H1 (cell line): Measurements from ENCODE around the gene PDE9A. TPM values are rescaled to one million over a fixed set of nuclear protein-coding genes. Genes with fewer than 3 reads are reported as not detected.

ENCODE experiments used
- CTCF ChIA-PET: fragments of 300-600 bp; sonication (Branson Sonifier 250); formaldehyde crosslinking; loops from one replicate; lab custom pipeline; 2021; ENCODE audit not compliant: partially characterized antibody; lab: Charles Lee
- POLR2A ChIA-PET: fragments of 300-600 bp; sonication (Branson Sonifier 250); formaldehyde crosslinking; loops from one replicate; lab custom pipeline; 2021; ENCODE audit warnings: inconsistent platforms; ENCODE audit not compliant: partially characterized antibody; lab: Charles Lee
- DNase-seq, 2 experiments: peaks; one replicate each; pipeline versions ENCODE4 v3.0.0 to v3.0.0-alpha.2; 2010 to 2022; ENCODE audit warnings: low spot score in 2 of 2, low read depth in 1 of 2, mixed read lengths in 1 of 2
- FAIRE-seq: peaks from 2 replicates; lab custom pipeline; 2011; peaks lifted over from hg19 to GRCh38; lab: Jason Lieb, UNC
- H2AFZ ChIP-seq: 2 replicates; pipeline ENCODE4 v1.8.1; 2012; ENCODE audit warnings: low read length, inconsistent platforms
- H2AK5ac ChIP-seq: 2 replicates; pipeline ENCODE4 v1.6.1; 2013; ENCODE audit warnings: low read depth, low read length
- H2BK120ac ChIP-seq: replicated peaks from 2 replicates; pipeline ENCODE3; 2013; ENCODE audit warnings: low read depth, low read length, inconsistent platforms
- H2BK12ac ChIP-seq: 2 replicates; pipeline ENCODE4 v1.6.1; 2013; ENCODE audit warnings: low read depth, low read length
- H2BK15ac ChIP-seq: 2 replicates; pipeline ENCODE4 v1.6.1; 2013; ENCODE audit warnings: low read length
- H2BK20ac ChIP-seq: 2 replicates; pipeline ENCODE4 v1.6.1; 2013; ENCODE audit warnings: low read length
- H2BK5ac ChIP-seq: 2 replicates; pipeline ENCODE4 v1.6.1; 2013; ENCODE audit warnings: low read depth, low read length
- H3K14ac ChIP-seq: 2 replicates; pipeline ENCODE4 v1.6.1; 2013; ENCODE audit warnings: inconsistent platforms; ENCODE audit not compliant: insufficient read length
- H3K18ac ChIP-seq: 2 replicates; pipeline ENCODE4 v1.6.1; 2013; ENCODE audit warnings: low read length; ENCODE audit errors: extremely low read depth
- H3K23ac ChIP-seq: 2 replicates; pipeline ENCODE4 v1.6.1; 2013; ENCODE audit warnings: inconsistent platforms; ENCODE audit not compliant: insufficient read length
- H3K23me2 ChIP-seq: 2 replicates; pipeline ENCODE4 v1.6.1; 2013; ENCODE audit warnings: low read depth, low read length
- H3K27ac ChIP-seq: 2 replicates; pipeline ENCODE4 v1.6.1; 2011; ENCODE audit warnings: low read depth, low read length, inconsistent platforms
- H3K27me3 ChIP-seq, 4 experiments: replicated peaks in 1 of 4; 1 replicate in 1 of 4; 2 replicates in 3 of 4; pipeline versions ENCODE4 v1.6.1 to v1.8.1; 2011 to 2013; ENCODE audit warnings: low read length in 3 of 4, mild to moderate bottlenecking in 3 of 4, inconsistent platforms in 2 of 4, mixed read lengths in 2 of 4, moderate library complexity in 1 of 4; ENCODE audit not compliant: control insufficient read depth in 3 of 4, insufficient read depth in 3 of 4; ENCODE audit errors: extremely low read depth in 1 of 4
- H3K36me3 ChIP-seq, 4 experiments: 2 replicates each; pipeline versions ENCODE4 v1.6.1 to v1.8.1; 2011 to 2013; ENCODE audit warnings: mild to moderate bottlenecking in 4 of 4, low read length in 3 of 4, moderate library complexity in 2 of 4, control low read depth in 1 of 4, inconsistent platforms in 1 of 4; ENCODE audit not compliant: insufficient read depth in 4 of 4, control insufficient read depth in 2 of 4
- H3K4ac ChIP-seq: replicated peaks from 2 replicates; pipeline ENCODE3; 2013; ENCODE audit warnings: low read length, low read depth, mixed read lengths, inconsistent platforms; ENCODE audit not compliant: insufficient read length
- H3K4me1 ChIP-seq, 4 experiments: replicated peaks in 1 of 4; 1 replicate in 1 of 4; 2 replicates in 3 of 4; pipeline versions ENCODE4 v1.6.1 to v1.8.1; 2011 to 2013; ENCODE audit warnings: low read length in 3 of 4, inconsistent platforms in 2 of 4, mixed read lengths in 1 of 4; ENCODE audit not compliant: insufficient read depth in 4 of 4, control insufficient read depth in 3 of 4
- H3K4me2 ChIP-seq, 2 experiments: 2 replicates each; pipeline versions ENCODE4 v1.6.1 to v1.8.1; 2011 to 2013; ENCODE audit warnings: low read depth in 2 of 2, low read length in 2 of 2, control low read depth in 1 of 2, inconsistent platforms in 1 of 2, mild to moderate bottlenecking in 1 of 2; ENCODE audit not compliant: insufficient read depth in 1 of 2
- H3K4me3 ChIP-seq, 4 experiments: fragments of 200-600, 300-600 bp in 1 of 4; sonication (generic), shearing (Covaris generic), sonication (Bioruptor Twin) in 1 of 4; 2 replicates each; pipeline versions ENCODE4 v1.5.1 to v1.8.1; 2011 to 2016; ENCODE audit warnings: low read length in 4 of 4, low read depth in 3 of 4, control low read depth in 2 of 4, inconsistent platforms in 2 of 4, mild to moderate bottlenecking in 2 of 4, mixed read lengths in 1 of 4, moderate library complexity in 1 of 4; ENCODE audit not compliant: insufficient read depth in 2 of 4; ENCODE audit errors: extremely low read depth in 1 of 4
- H3K56ac ChIP-seq: replicated peaks from 2 replicates; pipeline ENCODE3; 2013; ENCODE audit warnings: low read depth, mild to moderate bottlenecking, mixed read lengths, low read length, inconsistent platforms; ENCODE audit not compliant: insufficient read length
- H3K79me1 ChIP-seq: 2 replicates; pipeline ENCODE4 v1.6.1; 2013; ENCODE audit warnings: low read depth, low read length, control low read depth
- H3K79me2 ChIP-seq, 2 experiments: 2 replicates each; pipeline versions ENCODE4 v1.6.1 to v1.8.1; 2012 to 2013; ENCODE audit warnings: low read length in 2 of 2, mild to moderate bottlenecking in 2 of 2, inconsistent platforms in 1 of 2; ENCODE audit not compliant: insufficient read depth in 2 of 2, control insufficient read depth in 1 of 2
- H3K9ac ChIP-seq, 4 experiments: replicated peaks in 1 of 4; 1 replicate in 1 of 4; 2 replicates in 3 of 4; pipeline versions ENCODE4 v1.6.1 to v1.8.1; 2011 to 2013; ENCODE audit warnings: low read depth in 3 of 4, low read length in 3 of 4, control low read depth in 2 of 4, mild to moderate bottlenecking in 2 of 4, moderate library complexity in 2 of 4, inconsistent platforms in 1 of 4; ENCODE audit errors: extremely low read depth in 1 of 4
- H3K9me3 ChIP-seq, 2 experiments: 2 replicates each; pipeline versions ENCODE4 v1.6.1 to v1.8.1; 2012 to 2013; ENCODE audit warnings: mild to moderate bottlenecking in 2 of 2, moderate library complexity in 2 of 2, control low read depth in 1 of 2, inconsistent platforms in 1 of 2, low read depth in 1 of 2, low read length in 1 of 2, mixed read lengths in 1 of 2; ENCODE audit not compliant: insufficient read depth in 2 of 2
- H4K20me1 ChIP-seq, 2 experiments: replicated peaks in 1 of 2; 2 replicates each; pipeline versions ENCODE3 to v1.8.1; 2011 to 2013; ENCODE audit warnings: inconsistent platforms in 2 of 2, low read length in 2 of 2, mild to moderate bottlenecking in 1 of 2; ENCODE audit not compliant: insufficient read depth in 2 of 2, control insufficient read depth in 1 of 2
- H4K5ac ChIP-seq: 2 replicates; pipeline ENCODE4 v1.6.1; 2013; ENCODE audit warnings: low read length, low read depth, mixed read lengths, inconsistent platforms; ENCODE audit not compliant: insufficient read length
- H4K8ac ChIP-seq: 2 replicates; pipeline ENCODE4 v1.8.0; 2013; ENCODE audit warnings: mild to moderate bottlenecking, moderate library complexity, low read length, inconsistent platforms; ENCODE audit not compliant: insufficient read depth; ENCODE audit errors: extremely low read depth
- H4K91ac ChIP-seq: replicated peaks from 2 replicates; pipeline ENCODE3; 2013; ENCODE audit warnings: low read length, mixed read lengths, inconsistent platforms; ENCODE audit not compliant: insufficient read length
- BACH1 ChIP-seq: IDR thresholded peaks from 2 replicates; pipeline ENCODE4 v1.6.1; 2012; ENCODE audit warnings: low read length, improper control_type of control experiment
- BRCA1 ChIP-seq: IDR thresholded peaks from 2 replicates; pipeline ENCODE4 v1.6.1; 2012; ENCODE audit warnings: low read depth, low read length, improper control_type of control experiment
- GABPA ChIP-seq: IDR thresholded peaks from 2 replicates; pipeline ENCODE4 v1.6.1; 2011; ENCODE audit warnings: mild to moderate bottlenecking, low read length, moderate library complexity, borderline replicate concordance; ENCODE audit not compliant: insufficient read depth
- KDM4A ChIP-seq: IDR thresholded peaks from one replicate; pipeline ENCODE4 v1.7.1; 2012; ENCODE audit warnings: low read depth, mild to moderate bottlenecking, moderate library complexity, low read length, inconsistent platforms; ENCODE audit not compliant: severe bottlenecking
- NRF1 ChIP-seq: IDR thresholded peaks from 2 replicates; pipeline ENCODE4 v1.6.1; 2011; ENCODE audit warnings: mild to moderate bottlenecking, low read depth, low read length, improper control_type of control experiment
- POU5F1 ChIP-seq: IDR thresholded peaks from 2 replicates; pipeline ENCODE4 v1.6.1; 2011; ENCODE audit warnings: low read depth, mild to moderate bottlenecking, low read length, moderate library complexity
- RBBP5 ChIP-seq: IDR thresholded peaks from 2 replicates; pipeline ENCODE4 v1.7.1; 2012; ENCODE audit warnings: low read depth, mild to moderate bottlenecking, inconsistent platforms, low read length, moderate library complexity, borderline replicate concordance
- RFX5 ChIP-seq: IDR thresholded peaks from 2 replicates; pipeline ENCODE4 v1.6.1; 2011; ENCODE audit warnings: low read depth, low read length, improper control_type of control experiment, borderline replicate concordance
- SIRT6 ChIP-seq: IDR thresholded peaks from one replicate; pipeline ENCODE4 v1.7.1; 2012; ENCODE audit warnings: low read length, inconsistent platforms
- TAF7 ChIP-seq: optimal IDR thresholded peaks from 2 replicates; pipeline ENCODE3; 2011; ENCODE audit warnings: low read depth, mild to moderate bottlenecking, inconsistent platforms, low read length, moderate library complexity, borderline replicate concordance
- WGBS, 2 experiments: shearing (Covaris generic) in 1 of 2; methylation state at CpG; one replicate each; pipeline versions ENCODE4 v1.1.6 to v1.1.7; 2013 to 2015; ENCODE audit warnings: low lambda C conversion rate in 2 of 2, mixed read lengths in 2 of 2, inconsistent platforms in 1 of 2, low coverage in 1 of 2, missing lambda C conversion rate in 1 of 2; ENCODE audit not compliant: insufficient replicate concordance in 2 of 2, insufficient coverage in 1 of 2, insufficient read length in 1 of 2; ENCODE audit errors: extremely low coverage in 1 of 2, missing lambda C conversion rate in 1 of 2; 5-methylcytosine and 5-hydroxymethylcytosine counted together
- polyA plus RNA-seq, 7 experiments: library from polyadenylated mRNA; depleted of rRNA in 3 of 7; stranded (reverse) in 5 of 7; unstranded in 2 of 7; fragments of >200 nt in 5 of 7; fragments of 200-250 nt in 2 of 7; gene quantifications; 1 replicate in 5 of 7; 2 replicates in 1 of 7; 4 replicates in 1 of 7; pipeline versions ENCODE4 v1.2.1 to v1.2.3, GENCODE V29; 2011 to 2013; ENCODE audit warnings: missing spikeins in 2 of 7, mixed read lengths in 2 of 7
- total RNA-seq: library from RNA; stranded (reverse); fragmentation: NEBNext Ultra II Directional; extraction: Animal tissue kit (Norgen Biotek cat#: 25700); gene quantifications from 2 replicates; pipeline ENCODE4 v1.2.1, GENCODE V29; 2021

Gene PDE9A
- total and polyA plus RNA-seq, 2 of the 8 experiments (the other 6 are each of a cell fraction or from before 2014, with no cell fraction given): 39.2 to 45.9 TPM

DNA sequence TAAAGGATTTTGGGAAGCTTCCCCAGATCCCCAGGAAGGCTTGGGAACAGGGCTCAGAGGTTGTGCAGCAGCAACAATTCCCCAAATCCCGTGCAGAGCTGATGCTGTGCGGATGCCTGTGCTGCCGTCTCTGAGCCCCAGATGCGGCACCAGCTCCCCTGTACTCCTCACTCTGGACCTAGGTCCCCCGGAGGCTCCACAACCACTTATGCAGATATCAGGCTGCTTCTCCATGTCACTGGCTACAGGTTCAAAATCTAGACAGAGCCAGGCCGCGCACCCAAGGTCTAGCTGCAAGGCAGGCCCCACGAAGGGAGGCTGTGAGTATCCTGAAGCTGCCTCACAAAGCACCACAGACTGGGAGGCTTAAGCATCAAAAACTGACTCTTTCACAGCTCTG is 81.6 kb downstream of the PDE9A start:
- H3K4me3 ChIP-seq: no peak overlapping the region
- H3K79me1 ChIP-seq: 0 out of 2 replicates have a peak, but pooled peaks cover 2% of the 10 kb centered on the region
- no peak overlapping the region for H4K91ac ChIP-seq
- H3K23me2 ChIP-seq: no peaks in the 10 kb centered on the region
- peaks cover 2 to 4% (median 3%) of the 10 kb centered on the region in 4 experiments; a peak in 3 of 7 replicates for H3K4me1 ChIP-seq
- no peak overlapping the region for H2AK5ac ChIP-seq
- no peak overlapping the region for H3K56ac ChIP-seq
- H3K18ac ChIP-seq: no peak overlapping the region
- H3K79me2 ChIP-seq: no peaks in the 10 kb centered on the region
- H3K4me2 ChIP-seq: no peak overlapping the region
- ChIA-PET POLR2A (no interaction called here), CTCF (interaction anchor here (1.4 kb wide), 1 partner anchor 12 kb away, joined by 4 read pairs; no protein-coding TSS in a partner anchor)
- H2AFZ ChIP-seq: no peak overlapping the region
- no peak for DNase-seq
- no peak overlapping the region for H2BK15ac ChIP-seq
- TF ChIP-seq BACH1: no peak
- TF ChIP-seq BRCA1: no peak
- TF ChIP-seq RFX5: no peak
- no peak for TF ChIP-seq RBBP5
- TF ChIP-seq POU5F1: no peak
- no peak for TF ChIP-seq NRF1
- TF ChIP-seq SIRT6: no peak
- TF ChIP-seq KDM4A: no peak
- no peak for TF ChIP-seq TAF7
- TF ChIP-seq GABPA: no peak
- H2BK20ac ChIP-seq: no peak overlapping the region
- peaks cover 0 to 21% (median 12%) of the 10 kb centered on the region in 4 experiments; a peak in 6 of 8 replicates for H3K36me3 ChIP-seq
- no peak overlapping the region for H2BK5ac ChIP-seq
- H4K8ac ChIP-seq: no peak overlapping the region
- no peaks in the 10 kb centered on the region for H3K9me3 ChIP-seq
- no peak overlapping the region for H3K23ac ChIP-seq
- H3K14ac ChIP-seq: no peak overlapping the region
- no peak overlapping the region for H2BK120ac ChIP-seq
- no peak overlapping the region for H3K9ac ChIP-seq
- no peak overlapping the region for H3K27ac ChIP-seq
- H4K20me1 ChIP-seq: no peaks in the 10 kb centered on the region
- H4K5ac ChIP-seq: no peak overlapping the region
- H3K4ac ChIP-seq: no peak overlapping the region
- WGBS, 2 experiments: 94% methylated on average over 8 of the region's 8 CpGs; no CpG with 5 or more reads in 1 of the 2 experiments
- FAIRE-seq: no peak
- no peaks in the 10 kb centered on the region for H3K27me3 ChIP-seq
- H2BK12ac ChIP-seq: no peak overlapping the region
